Lower leg skin (tissue), 3 donors: Measurements from ENCODE around the gene GPR32.

Source experiments
- CTCF ChIP-seq, 3 donors: fragments of 450-650 bp; IDR thresholded peaks; one replicate each; pipeline ENCODE4 v1.5.1; 2016; ENCODE audit warnings: antibody characterized with exemption in 3 of 3, mild to moderate bottlenecking in 3 of 3, moderate library complexity in 2 of 3
- POLR2A ChIP-seq, 2 donors: fragments of 450-650 bp; IDR thresholded peaks; one replicate each; pipeline ENCODE4 v1.6.1; 2016 to 2017; ENCODE audit warnings: antibody characterized with exemption in 2 of 2, mild to moderate bottlenecking in 1 of 2, moderate library complexity in 1 of 2

- no peak for TF ChIP-seq CTCF (IDR thresholded peaks at IDR 0.05)
- no peak for TF ChIP-seq POLR2A (IDR thresholded peaks at IDR 0.05)
Measured at GRCh38 chr19:50722201-50723013, 47.9 kb upstream of the GPR32 start.
